CD14-positive monocyte (primary cell): ENCODE data around the gene CRADD. TPM values are rescaled to one million over a fixed set of nuclear protein-coding genes. Genes with fewer than 3 reads are reported as not detected.

ENCODE experiments used
- DNase-seq, 3 donors: peaks; one replicate each; pipeline ENCODE4 v3.0.0-alpha.2; 2011 to 2022
- H2AFZ ChIP-seq: 2 replicates; pipeline ENCODE4 v1.6.0; 2012; ENCODE audit warnings: mild to moderate bottlenecking, low read depth, low read length, inconsistent platforms; ENCODE audit not compliant: insufficient read depth, poor library complexity, severe bottlenecking
- H3K27ac ChIP-seq, 2 donors: 1 replicate in 1 of 2; 2 replicates in 1 of 2; pipeline ENCODE4 v1.5.1; 2012 to 2013; ENCODE audit warnings: low read length in 2 of 2, control low read depth in 1 of 2, inconsistent platforms in 1 of 2, low read depth in 1 of 2, mild to moderate bottlenecking in 1 of 2
- H3K27me3 ChIP-seq, 2 donors: one replicate each; pipeline versions ENCODE4 v1.6.0 to v1.6.1; 2011 to 2013; ENCODE audit warnings: low read length in 2 of 2; ENCODE audit not compliant: control insufficient read depth in 2 of 2, insufficient read depth in 2 of 2
- H3K36me3 ChIP-seq, 2 donors: replicated peaks in 1 of 2; 1 replicate in 1 of 2; 2 replicates in 1 of 2; pipeline versions ENCODE4 v1.5.1 to v1.6.1; 2012 to 2013; ENCODE audit warnings: low read length in 2 of 2, control low read depth in 1 of 2, inconsistent platforms in 1 of 2, mild to moderate bottlenecking in 1 of 2; ENCODE audit not compliant: insufficient read depth in 2 of 2, control insufficient read depth in 1 of 2
- H3K4me1 ChIP-seq, 2 donors: 1 replicate in 1 of 2; 2 replicates in 1 of 2; pipeline versions ENCODE4 v1.5.1 to v1.6.1; 2012 to 2013; ENCODE audit warnings: low read length in 2 of 2, control low read depth in 1 of 2, inconsistent platforms in 1 of 2, mild to moderate bottlenecking in 1 of 2, moderate library complexity in 1 of 2; ENCODE audit not compliant: insufficient read depth in 2 of 2, control insufficient read depth in 1 of 2
- H3K4me2 ChIP-seq: replicated peaks from 2 replicates; pipeline ENCODE3; 2012; ENCODE audit warnings: low read length, moderate library complexity, mild to moderate bottlenecking; ENCODE audit not compliant: poor library complexity, severe bottlenecking; ENCODE audit errors: extremely low read depth
- H3K4me3 ChIP-seq, 3 experiments: fragments of 200-600 bp in 1 of 3; sonication (generic) in 1 of 3; replicated peaks in 1 of 3; 1 replicate in 2 of 3; 2 replicates in 1 of 3; pipeline ENCODE4 v1.5.1; 2011 to 2013; ENCODE audit warnings: low read length in 3 of 3, mild to moderate bottlenecking in 3 of 3, control low read depth in 2 of 3, low read depth in 2 of 3, inconsistent platforms in 1 of 3, moderate library complexity in 1 of 3
- H3K79me2 ChIP-seq: 2 replicates; pipeline ENCODE4 v1.6.0; 2012; ENCODE audit warnings: mild to moderate bottlenecking, control low read depth, inconsistent platforms, low read length, moderate library complexity; ENCODE audit not compliant: insufficient read depth
- H3K9ac ChIP-seq: 2 replicates; pipeline ENCODE4 v1.6.0; 2017; ENCODE audit warnings: low read length, mild to moderate bottlenecking; ENCODE audit not compliant: insufficient read depth, poor library complexity, severe bottlenecking
- H3K9me3 ChIP-seq, 2 donors: replicated peaks in 1 of 2; 1 replicate in 1 of 2; 2 replicates in 1 of 2; pipeline versions ENCODE4 v1.5.1 to v1.6.1; 2012 to 2013; ENCODE audit warnings: low read length in 2 of 2, control low read depth in 1 of 2; ENCODE audit not compliant: control insufficient read depth in 1 of 2, insufficient read depth in 1 of 2
- H4K20me1 ChIP-seq: 2 replicates; pipeline ENCODE4 v1.6.0; 2012; ENCODE audit warnings: mild to moderate bottlenecking, low read length, control low read depth, moderate library complexity; ENCODE audit not compliant: insufficient read depth
- H3K27ac Mint-ChIP-seq, 7 donors: one replicate each; pipeline ENCODE4 v1.8.0; 2020; ENCODE audit warnings: mild to moderate bottlenecking in 7 of 7, mixed read lengths in 7 of 7, moderate library complexity in 6 of 7, inconsistent platforms in 2 of 7
- H3K27me3 Mint-ChIP-seq, 3 donors: one replicate each; pipeline ENCODE4 v1.8.0; 2021 to 2022; ENCODE audit warnings: low read depth in 3 of 3, mild to moderate bottlenecking in 3 of 3, mixed read lengths in 3 of 3, moderate library complexity in 3 of 3, inconsistent platforms in 1 of 3
- H3K36me3 Mint-ChIP-seq, 2 donors: one replicate each; pipeline ENCODE4 v1.8.0; 2020; ENCODE audit warnings: mixed read lengths in 2 of 2, inconsistent platforms in 1 of 2, mild to moderate bottlenecking in 1 of 2
- H3K4me1 Mint-ChIP-seq: one replicate; pipeline ENCODE4 v1.8.0; 2020; ENCODE audit warnings: mild to moderate bottlenecking, mixed read lengths
- H3K4me3 Mint-ChIP-seq, 2 donors: one replicate each; pipeline ENCODE4 v1.8.0; 2020; ENCODE audit warnings: mild to moderate bottlenecking in 2 of 2, mixed read lengths in 2 of 2, moderate library complexity in 1 of 2
- H3K9me3 Mint-ChIP-seq, 7 donors: one replicate each; pipeline ENCODE4 v1.8.0; 2020 to 2022; ENCODE audit warnings: mixed read lengths in 7 of 7, mild to moderate bottlenecking in 6 of 7, moderate library complexity in 6 of 7, inconsistent platforms in 2 of 7
- CTCF ChIP-seq: fragments of 200-600 bp; IDR thresholded peaks from one replicate; pipeline ENCODE4 v1.8.0; 2022; ENCODE audit warnings: antibody characterized with exemption, mild to moderate bottlenecking
- WGBS: methylation state at CpG from one replicate; pipeline ENCODE4 v1.1.5; 2013; ENCODE audit warnings: missing lambda C conversion rate; ENCODE audit not compliant: insufficient coverage; 5-methylcytosine and 5-hydroxymethylcytosine counted together
- intact Hi-C, 2 donors: fragments of 100-400 bp; cut with micrococcal nuclease; formaldehyde crosslinking; loops; one replicate each; pipeline versions ENCODE4 v1.15.0 to v1.15.1; 2023
- polyA plus RNA-seq, 3 donors: library from polyadenylated mRNA; depleted of rRNA in 1 of 3; unstranded in 2 of 3; stranded (reverse) in 1 of 3; fragments of 300-500 nt in 2 of 3; fragments of >200 nt in 1 of 3; fragmentation: Illumina TruSeq in 2 of 3; gene quantifications; 1 replicate in 2 of 3; 2 replicates in 1 of 3; pipeline ENCODE4 v1.2.3, GENCODE V29; 2012 to 2021

CRADD gene
- polyA plus RNA-seq, 3 donors, result 5.6 to 12.2 (median 11.2) TPM

- Histone ChIP-seq H3K27ac (no peak overlapping the region), H2AFZ (no peak overlapping the region), H3K4me3 (no peak overlapping the region), H3K4me2 (no peak overlapping the region), H3K4me1 (no peaks in the 10 kb centered on the region), H3K9ac (no peak overlapping the region), H3K36me3 (no peaks in the 10 kb centered on the region), H3K27me3 (no peaks in the 10 kb centered on the region), H3K79me2 (no peaks in the 10 kb centered on the region), H3K9me3 (peaks cover 6 to 7% of the 10 kb centered on the region in 2 donors), H4K20me1 (no peaks in the 10 kb centered on the region)
- peaks cover 1 to 3% (median 3%) of the 10 kb centered on the region in 3 donors for H3K27me3 Mint-ChIP-seq
- no peak overlapping the region for H3K27ac Mint-ChIP-seq
- no peaks in the 10 kb centered on the region for H3K4me1 Mint-ChIP-seq
- no peak for TF ChIP-seq CTCF
- H3K4me3 Mint-ChIP-seq, result no peak overlapping the region
- peaks cover 0 to 4% of the 10 kb centered on the region in 2 donors for H3K36me3 Mint-ChIP-seq
- peaks cover 9 to 26% (median 16%) of the 10 kb centered on the region in 7 donors for H3K9me3 Mint-ChIP-seq
- no peak for DNase-seq
- no CpG with 5 or more reads among the region's 4 CpGs for WGBS
- intact Hi-C loops, result no loop called here
Observed at GRCh38 chr12:93713800-93714199, 36.6 kb downstream of the CRADD start.

- H3K27ac Mint-ChIP-seq, result no peak overlapping the region
- Histone ChIP-seq H4K20me1 (no peaks in the 10 kb centered on the region), H3K27me3 (no peaks in the 10 kb centered on the region), H3K9ac (no peak overlapping the region), H3K4me3 (no peak overlapping the region), H2AFZ (no peak overlapping the region), H3K36me3 (no peaks in the 10 kb centered on the region), H3K27ac (no peak overlapping the region), H3K9me3 (peaks cover 6 to 7% of the 10 kb centered on the region in 2 donors), H3K4me1 (no peaks in the 10 kb centered on the region), H3K4me2 (no peak overlapping the region), H3K79me2 (no peaks in the 10 kb centered on the region)
- no peak overlapping the region for H3K4me3 Mint-ChIP-seq
- no peaks in the 10 kb centered on the region for H3K4me1 Mint-ChIP-seq
- peaks cover 1 to 3% (median 3%) of the 10 kb centered on the region in 3 donors for H3K27me3 Mint-ChIP-seq
- intact Hi-C loops, result no loop called here
- H3K36me3 Mint-ChIP-seq, result peaks cover 0 to 4% of the 10 kb centered on the region in 2 donors
- peaks cover 8 to 23% (median 15%) of the 10 kb centered on the region in 7 donors for H3K9me3 Mint-ChIP-seq
- WGBS, result 87% methylated on average over 3 of the region's 5 CpGs
- no peak for DNase-seq
- TF ChIP-seq CTCF, result no peak
Observed at GRCh38 chr12:93714382-93714781, 37.2 kb downstream of the CRADD start.
